Renal pelvis (tissue), 4 donors: ENCODE data around the gene ASTN1. TPM values are rescaled to one million over a fixed set of nuclear protein-coding genes. Genes with fewer than 3 reads are reported as not detected.

Experiments used
- DNase-seq: peaks from one replicate; pipeline ENCODE4 v3.0.0-alpha.2; 2013
- polyA plus RNA-seq, 3 donors: library from polyadenylated mRNA; unstranded; fragments of 120-200 nt; gene quantifications; one replicate each; pipeline ENCODE4 v1.2.1, GENCODE V29; 2013; ENCODE audit not compliant: insufficient read length in 3 of 3

The ASTN1 gene
- polyA plus RNA-seq, 3 donors = 1.2 to 2.0 (median 1.6) TPM

DNA sequence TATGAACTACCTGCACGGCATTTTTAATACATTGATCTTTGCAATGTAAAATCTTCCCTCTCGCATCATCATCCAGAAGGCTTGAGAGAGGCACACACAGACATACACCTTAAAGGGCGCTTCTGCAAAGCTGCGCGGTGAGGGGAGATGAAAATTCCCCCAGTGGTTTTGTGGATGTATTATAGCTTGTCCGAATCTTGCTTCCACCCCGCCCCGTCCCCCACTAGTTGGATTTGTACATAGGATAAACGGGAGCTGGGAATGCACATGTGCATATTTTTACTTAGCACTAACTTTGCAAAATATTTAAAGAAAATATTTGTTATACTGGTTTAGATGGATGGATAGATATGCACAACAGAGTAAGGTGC is 542 bp upstream of the ASTN1 start:
- no peak for DNase-seq

DNA sequence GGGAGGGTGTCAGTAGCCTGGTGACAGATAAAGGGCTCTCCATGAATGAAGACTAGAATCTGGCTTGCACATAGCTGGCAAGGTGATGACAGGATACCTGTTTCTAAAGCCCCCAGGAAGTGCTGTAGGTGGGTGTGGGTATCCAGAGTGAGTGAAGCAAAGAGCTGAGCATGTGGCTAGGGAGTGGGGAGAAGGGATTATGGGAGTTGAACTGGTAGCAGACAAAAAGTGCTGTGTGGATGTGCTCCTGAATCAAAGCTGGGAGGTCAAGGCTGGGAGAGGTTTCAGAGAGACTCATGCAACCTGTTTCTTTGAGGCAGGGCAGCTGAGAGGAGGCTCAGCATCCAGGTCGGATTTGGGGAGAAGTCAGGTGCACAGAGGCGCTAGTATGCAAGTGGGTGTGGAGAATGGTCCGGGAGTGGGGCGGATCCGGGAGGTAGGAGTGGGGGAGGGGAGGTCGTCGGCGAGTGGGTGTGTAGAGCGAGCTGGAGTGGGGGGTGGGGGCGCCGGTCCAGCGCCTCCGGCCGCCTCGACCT is 600 bp downstream of the ASTN1 start:
- no peak for DNase-seq

DNA sequence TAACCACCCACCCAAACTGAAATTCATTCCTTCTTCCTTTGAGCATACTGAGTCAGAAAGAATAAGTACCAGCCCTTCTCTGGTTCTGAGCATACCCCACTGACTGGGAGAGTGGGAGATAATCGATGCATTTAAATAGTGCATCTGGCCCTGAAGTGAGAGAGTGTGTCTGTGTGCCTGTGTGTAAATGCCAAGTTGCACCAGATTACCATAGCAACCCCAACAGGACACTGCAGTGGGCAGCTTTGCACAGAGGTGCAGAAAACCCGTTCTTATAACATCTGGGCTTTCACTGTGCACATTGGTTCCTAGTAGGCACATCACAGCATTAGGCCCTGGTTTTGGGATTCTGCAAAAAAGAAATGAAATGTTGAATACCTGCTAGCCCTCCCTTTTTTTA is 2.3 kb downstream of the ASTN1 start:
- DNase-seq = no peak

DNA sequence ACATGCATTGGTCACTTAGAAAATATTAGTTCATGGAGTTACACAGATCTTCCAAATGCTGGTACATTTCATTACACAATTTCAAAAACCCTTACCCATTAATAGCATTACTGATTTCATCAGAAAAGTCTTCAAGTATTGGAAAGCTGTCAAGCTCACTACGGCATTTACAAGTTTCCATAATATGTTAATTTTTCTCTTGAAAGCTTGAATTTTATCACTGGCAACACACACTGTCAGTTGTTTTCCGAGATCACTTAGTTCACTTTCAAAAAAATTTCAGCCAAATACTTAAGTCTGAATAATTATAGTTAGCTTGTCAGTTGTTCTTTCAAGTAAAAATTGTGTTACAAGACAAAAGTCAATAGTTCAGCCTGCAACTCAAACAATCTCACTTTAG is 18.0 kb downstream of the ASTN1 start:
- DNase-seq = no peak

DNA sequence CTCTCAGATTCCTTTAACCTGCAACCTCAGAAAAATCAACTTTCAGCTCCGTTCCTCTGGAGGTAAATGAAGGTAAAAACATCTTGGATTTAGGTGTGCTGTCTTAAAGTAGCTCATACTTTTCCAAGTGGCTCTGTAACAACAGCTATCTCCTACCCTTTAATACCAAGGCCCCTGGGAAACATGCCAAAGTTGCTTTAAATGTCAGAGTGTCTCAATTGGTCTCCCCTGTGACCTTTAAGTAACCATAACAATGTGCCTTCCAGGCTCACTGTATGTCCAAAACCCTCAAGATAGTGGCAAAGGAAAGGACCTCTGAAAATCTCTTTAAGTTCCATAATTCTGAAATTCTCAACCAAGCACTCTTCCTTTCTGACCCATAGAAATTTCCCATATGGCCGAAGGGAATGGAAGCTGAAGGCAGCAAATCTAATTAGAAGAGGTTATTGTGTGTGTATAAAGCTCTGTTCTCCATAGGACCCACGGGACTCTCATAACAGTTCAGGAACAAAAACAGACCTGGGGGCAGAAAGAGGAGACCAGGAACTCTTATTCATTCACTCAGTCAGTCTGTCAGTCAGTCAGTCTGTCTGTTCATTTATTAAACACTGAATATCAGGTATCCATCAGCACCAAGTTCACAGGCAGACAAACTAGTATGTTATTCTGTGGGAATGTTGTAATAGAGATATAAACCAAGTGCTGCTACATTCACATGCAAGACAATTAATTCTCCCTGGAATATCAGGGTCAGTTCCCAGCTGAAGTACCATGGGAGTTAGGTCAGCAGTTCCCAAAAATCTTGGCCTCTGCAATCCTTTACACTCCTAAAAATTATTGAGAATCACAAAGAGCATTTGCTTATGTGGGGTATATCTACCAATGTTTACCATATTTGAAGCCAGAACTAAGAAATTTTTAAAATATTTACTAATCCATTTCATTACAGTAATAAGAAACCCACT is 19.1 kb downstream of the ASTN1 start:
- no peak for DNase-seq

DNA sequence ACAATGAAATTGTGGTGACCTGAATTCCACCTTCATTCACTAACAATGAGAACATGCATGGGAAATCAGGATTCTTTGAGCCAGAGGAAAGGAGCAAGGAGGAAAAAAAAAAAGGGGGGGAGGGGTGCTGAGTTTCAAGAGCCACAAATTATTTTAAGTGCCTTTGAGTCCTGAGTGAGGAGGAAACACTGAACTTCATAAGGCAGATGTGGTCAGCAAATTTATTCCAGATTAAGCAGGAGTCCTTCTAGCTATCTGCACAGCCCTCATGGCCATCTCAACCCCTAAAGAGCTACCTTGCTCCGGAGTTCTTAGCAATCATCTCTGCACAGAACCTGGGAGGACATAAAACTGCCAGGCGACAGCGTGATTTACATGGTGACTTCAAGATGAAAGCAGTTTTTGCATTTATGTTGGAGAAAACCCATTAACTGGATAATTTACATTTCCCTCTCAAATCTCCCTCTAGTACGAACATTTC is 21.7 kb downstream of the ASTN1 start:
- DNase-seq = peak; percentile 39

DNA sequence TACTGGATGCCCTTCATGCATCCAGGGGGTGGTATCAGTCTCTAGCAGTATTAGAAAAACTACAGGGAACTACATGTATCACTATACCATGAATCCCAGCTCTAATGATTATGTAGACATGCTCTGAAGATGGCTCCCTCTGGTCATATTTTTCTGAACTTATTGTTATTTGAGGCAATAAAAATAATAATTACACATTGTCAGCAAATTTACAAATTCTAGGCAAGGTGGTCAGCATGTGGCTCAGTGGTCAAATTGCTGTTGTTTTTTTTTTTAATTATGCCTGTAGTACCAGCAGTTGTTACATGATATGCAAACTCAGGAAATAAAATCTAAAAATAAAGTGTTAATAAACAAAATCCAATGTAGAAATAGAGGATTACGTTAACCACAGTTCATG is 22.5 kb downstream of the ASTN1 start:
- DNase-seq = no peak

DNA sequence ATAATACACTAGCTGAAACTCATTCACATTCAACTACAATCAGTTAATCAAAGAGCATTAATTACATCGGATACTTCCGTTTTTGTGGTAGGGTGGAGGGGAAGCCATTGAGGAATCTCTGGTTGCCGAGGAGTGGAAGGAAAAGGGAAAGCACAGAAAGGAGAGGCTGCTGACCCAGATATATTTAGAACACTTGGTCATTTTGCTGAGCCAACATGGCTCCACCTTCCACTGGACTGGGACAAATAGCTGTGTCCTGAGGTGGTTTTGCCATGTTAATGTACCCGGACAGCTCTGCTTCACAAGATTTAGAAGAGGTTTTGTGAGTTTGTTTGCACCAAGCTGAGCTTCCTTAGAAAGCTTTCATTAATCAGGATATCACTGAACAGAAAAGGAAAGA is 26.2 kb downstream of the ASTN1 start:
- no peak for DNase-seq

DNA sequence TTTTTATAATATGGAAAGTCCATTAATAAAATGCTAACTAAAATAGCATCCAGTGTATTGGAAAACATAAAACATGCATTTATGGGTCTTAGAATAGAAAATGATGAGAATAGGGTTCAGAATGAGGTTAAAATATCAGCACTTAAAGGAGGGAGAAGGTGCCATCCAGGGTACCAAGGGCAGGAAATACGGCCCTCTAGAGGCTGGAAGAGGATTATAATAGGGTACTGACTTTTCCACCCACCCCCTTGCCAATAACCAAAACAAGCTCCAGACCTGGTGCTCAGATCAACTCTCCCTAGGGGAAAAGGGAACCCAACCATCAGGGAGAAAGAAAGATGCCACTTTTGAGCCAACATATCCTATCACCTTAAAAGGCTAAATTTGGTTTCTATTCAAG is 26.7 kb downstream of the ASTN1 start:
- no peak for DNase-seq

DNA sequence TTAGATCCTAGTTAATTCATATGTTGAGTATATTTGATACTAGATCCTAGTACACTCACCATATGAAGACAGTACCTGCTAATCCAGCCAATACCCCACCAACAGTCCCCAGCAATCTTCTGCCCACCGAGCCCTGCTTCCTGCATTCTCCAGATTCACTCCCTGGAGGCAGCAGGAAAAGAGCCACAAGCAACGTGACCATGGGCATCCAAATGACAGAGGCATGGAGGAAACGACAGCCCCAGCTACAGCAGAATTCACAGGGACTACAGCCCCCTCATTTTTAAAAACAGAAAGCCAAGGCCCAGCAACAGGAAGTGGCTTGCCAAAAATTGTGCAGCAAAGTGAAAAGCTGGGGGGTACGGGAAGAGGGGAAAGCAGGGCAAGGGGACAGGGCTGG is 29.3 kb downstream of the ASTN1 start:
- no peak for DNase-seq

DNA sequence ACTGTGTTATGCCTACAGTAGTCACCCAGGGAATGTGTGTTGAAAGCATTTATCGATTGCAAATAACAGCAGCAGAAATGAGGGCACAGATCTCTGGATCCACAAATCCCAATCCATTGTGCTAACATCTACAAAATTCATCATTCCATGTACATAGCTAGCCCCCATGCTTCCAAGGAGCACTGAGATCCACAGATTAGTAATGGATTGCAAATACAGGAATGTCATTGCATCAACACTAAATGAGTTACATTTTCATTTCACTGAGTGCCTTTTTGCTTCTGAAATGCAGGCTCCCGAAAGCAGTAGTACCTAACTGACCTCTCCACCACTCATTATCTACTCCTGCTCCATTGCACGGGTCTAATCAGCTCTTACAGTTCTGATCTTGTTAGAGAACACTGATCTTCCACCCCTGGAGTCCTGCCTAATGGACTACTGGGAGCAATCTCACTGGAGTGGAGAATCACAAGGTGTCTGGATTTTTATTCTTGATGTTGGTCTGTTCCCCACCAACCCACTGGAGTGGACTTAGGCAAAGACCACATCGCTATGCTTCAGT is 30.5 kb downstream of the ASTN1 start:
- DNase-seq = no peak

DNA sequence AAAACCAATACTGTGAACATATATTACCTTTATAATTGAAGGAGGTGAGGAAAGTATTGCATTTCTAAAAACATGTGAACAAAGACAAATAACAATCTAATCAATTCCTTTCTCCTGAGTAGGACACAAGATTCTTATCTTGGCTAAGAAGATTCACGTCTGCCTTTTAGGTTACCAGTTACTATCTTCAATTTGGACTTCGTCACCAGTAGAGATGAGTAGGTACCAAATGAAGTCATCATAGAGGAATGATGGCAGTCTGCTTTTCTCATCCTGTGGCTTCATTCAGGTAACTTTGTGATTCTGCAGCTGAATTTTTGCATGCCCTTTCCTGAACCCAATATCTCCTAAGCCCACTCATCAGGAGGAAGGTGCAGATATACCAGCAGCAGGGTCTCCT is 32.4 kb downstream of the ASTN1 start:
- DNase-seq = no peak

DNA sequence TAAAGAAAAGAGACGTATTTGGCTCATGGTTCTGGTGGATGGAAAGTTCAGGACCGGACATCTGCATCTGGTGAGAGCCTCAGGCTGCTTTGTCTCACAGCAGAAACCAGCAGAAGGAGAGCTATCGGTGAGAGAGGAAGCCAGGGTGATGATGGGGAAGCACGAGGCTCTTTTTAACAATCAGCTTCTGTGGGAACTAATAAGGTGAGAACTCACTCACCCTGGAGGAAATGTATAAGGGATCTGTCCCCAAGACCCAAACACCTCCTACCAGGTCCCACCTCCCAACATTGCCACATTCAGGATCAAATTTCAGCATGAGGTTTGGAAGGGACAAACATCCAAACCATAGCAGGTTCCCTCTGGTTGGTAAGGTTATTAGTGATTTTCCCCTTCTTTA is 32.8 kb downstream of the ASTN1 start:
- no peak for DNase-seq

DNA sequence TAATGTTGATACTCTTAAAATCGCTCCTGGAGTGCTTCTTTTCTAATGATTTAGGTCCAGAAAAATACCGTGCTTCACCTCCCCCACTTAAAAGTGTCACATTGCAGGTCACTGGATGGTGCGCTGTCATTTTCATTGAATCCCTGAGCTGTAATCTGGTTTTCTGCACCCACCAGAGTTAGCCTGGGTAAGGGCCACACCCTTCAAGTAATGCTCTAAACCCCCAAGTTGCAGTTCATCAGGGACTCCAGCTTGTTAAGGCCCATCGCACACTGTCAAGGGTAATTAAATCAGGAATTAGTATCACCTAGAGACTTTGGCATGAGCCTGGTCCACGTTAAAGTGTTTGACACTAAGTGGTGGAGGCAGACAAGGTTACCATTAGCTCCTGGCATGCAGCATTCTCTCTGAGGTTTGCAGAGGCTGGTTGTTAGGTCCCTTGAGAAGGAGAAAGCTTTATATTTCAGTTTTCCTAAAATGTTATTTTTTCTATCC is 34.0 kb downstream of the ASTN1 start:
- peak; percentile 35 for DNase-seq

DNA sequence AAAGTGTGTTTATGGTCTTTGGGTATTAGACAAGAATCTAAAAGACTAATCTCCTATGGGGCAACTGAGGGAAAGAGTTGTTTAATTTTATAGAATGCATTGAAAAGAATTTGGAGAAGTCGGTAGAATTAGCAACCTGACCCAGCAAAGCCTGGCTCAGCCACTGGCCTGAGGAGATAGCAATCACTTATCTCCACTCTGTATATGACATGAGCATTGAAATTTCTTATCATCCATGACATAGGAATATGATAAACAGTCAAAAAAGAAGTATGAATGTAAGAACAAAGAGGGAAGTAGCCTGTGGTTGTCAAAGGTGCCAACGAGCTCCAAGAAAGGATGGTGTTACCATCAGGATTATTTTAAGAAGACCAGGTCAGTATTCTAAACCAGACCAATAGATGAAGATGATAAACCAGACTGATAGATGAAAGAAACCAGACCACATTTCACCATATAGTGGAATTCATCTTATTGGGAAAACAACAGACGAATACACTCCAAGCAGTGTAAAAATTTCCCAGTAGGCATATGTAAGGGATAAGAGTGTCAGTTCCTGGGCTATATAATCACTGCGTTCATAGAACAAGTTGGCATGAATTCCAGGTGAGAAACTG is 35.7 kb downstream of the ASTN1 start:
- DNase-seq = no peak

DNA sequence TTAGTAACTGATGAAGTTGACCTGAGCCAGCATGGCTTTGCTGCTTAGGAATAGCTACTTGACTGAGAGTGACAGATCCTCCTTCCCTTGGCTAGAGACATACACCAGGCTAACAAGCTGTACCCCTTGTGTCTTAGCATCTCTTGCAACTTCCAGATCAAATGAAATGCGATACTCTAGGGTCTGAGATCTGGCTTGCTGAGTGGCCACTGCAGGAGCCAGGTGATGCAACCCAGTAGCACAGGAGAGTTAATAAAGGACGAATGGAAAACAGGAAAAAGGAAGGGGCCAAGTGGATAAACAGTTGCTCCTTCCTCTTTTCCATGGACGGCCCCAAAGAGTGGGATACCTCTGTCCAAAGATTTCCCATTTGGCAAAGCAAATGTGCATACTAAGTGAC is 38.2 kb downstream of the ASTN1 start:
- DNase-seq = no peak

DNA sequence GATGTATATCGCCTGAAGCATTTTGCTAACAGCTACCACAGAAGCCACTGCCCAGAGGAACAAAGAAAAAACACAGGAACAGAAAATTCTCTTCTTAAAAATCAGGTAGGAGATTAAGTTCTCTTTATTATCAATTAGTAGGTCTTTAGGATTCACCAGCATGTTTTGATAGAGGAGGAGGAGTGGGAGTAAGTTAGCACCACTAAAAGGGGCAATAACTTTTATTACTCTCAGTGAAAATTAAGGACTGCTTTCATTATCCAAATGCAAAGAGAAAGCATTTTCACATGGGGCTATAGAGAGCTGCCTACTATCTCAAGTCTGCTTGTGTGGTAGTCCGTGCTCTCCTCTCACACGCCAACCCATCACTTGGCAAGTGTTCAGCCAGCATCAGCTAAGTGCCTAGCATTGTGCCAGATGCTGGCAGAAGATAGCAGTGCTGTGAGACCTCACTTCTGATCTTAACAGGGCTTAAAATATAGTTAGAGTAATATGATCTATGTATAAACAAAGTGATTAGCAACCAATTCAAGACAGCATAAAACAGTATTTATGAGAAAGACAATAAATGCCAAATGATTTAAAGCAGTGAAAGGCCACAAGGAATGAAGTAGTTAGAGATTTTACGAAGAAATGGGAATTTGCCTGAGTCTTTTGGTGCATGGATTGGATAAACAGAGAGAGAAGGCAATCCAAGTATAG is 39.8 kb downstream of the ASTN1 start:
- peak; percentile 21 for DNase-seq

DNA sequence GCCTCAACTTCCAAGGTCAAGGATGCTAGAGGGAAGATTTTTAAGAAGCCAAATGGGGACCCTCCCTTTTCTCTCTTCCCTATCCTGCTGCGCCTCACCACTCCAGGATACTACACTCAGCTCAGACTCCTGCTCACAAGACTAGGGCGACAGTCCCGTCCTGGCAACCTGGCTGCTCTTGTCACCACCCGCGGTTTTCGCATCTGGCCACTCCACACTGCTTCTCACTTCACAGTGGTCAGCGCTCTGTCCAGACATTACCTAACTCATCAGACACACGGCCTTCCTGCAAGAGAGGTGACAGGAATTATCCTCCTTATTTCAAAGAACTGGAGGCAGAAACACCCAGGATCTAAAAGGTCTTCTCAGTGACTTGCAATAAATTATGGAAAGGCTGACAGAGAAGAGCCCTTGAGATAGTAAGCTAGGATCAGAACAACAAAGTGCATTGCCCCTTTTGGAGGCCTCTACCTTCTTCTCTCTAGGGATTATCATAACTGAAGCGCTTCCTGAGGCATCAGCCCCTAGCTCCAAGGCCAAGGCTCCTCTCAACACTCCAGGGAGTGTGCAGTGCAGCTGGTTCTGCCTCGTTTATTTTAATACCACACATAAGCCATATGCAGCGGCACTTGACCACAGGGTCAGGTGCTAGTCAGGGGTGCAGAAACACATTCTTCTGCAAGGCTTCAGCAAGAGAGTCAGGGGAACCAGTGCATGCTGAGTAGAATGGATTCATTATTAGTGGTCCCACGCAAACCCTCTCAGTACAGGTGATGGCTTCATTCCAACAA is 41.9 kb downstream of the ASTN1 start:
- DNase-seq = peak; percentile 62

DNA sequence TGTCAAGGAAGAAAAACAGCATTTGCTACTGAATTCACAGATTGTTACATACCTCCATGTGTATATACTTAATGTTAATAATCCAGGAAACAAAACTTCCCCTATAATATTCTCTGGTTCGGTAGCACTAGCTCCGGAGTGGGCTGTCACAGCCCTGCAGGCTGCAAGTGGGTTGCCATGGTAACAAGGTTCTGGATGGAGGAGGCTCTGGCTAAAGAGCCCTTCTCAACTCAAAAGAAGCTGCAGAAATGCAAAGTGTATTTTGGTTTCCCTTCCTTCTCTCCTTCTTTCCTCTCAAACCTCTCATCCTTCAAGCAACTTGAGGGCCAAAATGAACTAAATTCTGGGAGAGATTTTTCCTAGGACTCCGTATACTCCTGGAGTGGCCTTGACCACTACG is 45.2 kb downstream of the ASTN1 start:
- DNase-seq = no peak

DNA sequence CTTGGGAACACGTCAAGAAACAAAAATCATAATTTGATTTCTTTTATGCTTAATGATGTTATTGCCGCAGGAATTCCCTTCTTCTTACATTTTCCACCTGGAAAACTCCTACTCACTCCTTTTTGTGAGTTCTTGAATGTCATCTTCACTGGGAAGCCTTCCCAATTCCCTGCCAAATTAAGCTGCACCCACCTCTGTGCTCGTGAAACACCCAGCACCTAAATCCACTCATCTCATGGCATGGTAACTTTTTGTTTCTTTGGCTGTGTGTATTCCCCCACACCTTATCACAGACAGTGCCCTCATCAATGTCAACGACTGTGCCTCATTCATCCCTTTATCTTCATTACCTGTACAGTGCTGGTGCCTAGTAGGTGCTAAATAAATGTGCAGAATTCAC is 45.6 kb downstream of the ASTN1 start:
- no peak for DNase-seq

DNA sequence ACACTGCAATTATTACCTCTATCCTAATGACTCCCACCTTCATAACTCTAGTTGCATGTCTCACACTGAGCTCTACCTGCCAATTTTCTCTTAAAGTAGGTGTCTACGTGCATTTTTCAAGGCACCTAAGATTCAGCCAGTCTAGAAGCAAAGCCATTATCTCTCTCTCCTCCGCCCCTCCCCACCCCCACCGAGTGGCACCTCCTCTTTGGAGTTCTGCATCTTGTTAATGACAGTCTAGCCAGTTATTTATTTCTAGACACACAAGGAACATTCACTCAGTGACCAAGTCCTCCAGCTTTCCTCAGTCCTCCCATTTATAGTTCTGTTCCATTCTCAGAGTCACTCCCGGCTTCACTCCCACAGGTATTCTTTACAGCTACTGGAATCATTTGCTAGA is 47.6 kb downstream of the ASTN1 start:
- DNase-seq = peak; percentile 21
